HG02938 (cell line): ENCODE data around the gene LTF.
"Not testable (repeated sequence)": the region's sequence is repeated elsewhere in the genome, so short reads cannot be mapped to it uniquely, and the experiment has no call there.

ENCODE experiments used
- ATAC-seq: cut with Tn5 transposase; IDR thresholded peaks from one replicate; pipeline ENCODE4 v1.9.1; 2021; ENCODE audit warnings: mild to moderate bottlenecking, moderate library complexity; ENCODE audit not compliant: unreplicated experiment

The LTF gene

GRCh38 chr3:46416811-46417510 lies 47.7 kb downstream of the LTF start:
- no peak for ATAC-seq

- ATAC-seq, result no peak
Observed at GRCh38 chr3:46416125-46416810, 48.4 kb downstream of the LTF start.

GRCh38 chr3:46414739-46415138 lies 50.0 kb downstream of the LTF start:
- ATAC-seq, result no peak

- ATAC-seq, result no peak
Observed at GRCh38 chr3:46413951-46414350, 50.8 kb downstream of the LTF start.

GRCh38 chr3:46412786-46413298 lies 51.9 kb downstream of the LTF start:
- no peak for ATAC-seq

- no peak for ATAC-seq
Observed at GRCh38 chr3:46411271-46411670, 53.4 kb downstream of the LTF start.

GRCh38 chr3:46410669-46411068 lies 54.0 kb downstream of the LTF start:
- no peak for ATAC-seq

GRCh38 chr3:46409739-46410489 lies 54.8 kb downstream of the LTF start:
- no peak for ATAC-seq

- no peak for ATAC-seq
Observed at GRCh38 chr3:46408853-46409252, 55.9 kb downstream of the LTF start.

- ATAC-seq, result no peak
Observed at GRCh38 chr3:46407970-46408369, 56.7 kb downstream of the LTF start.

- ATAC-seq, result no peak
Observed at GRCh38 chr3:46406788-46407611, 57.7 kb downstream of the LTF start, which contains the start of the genes CCR5AS and CCRL2. Gene CCR5AS (minus strand): TSS chr3:46407066. Gene CCRL2 (plus strand): TSS chr3:46407259. CDS start chr3:46408080, 821 bp downstream.

GRCh38 chr3:46406443-46406787 lies 58.3 kb downstream of the LTF start:
- no peak for ATAC-seq

- ATAC-seq, result no peak
Observed at GRCh38 chr3:46405301-46406019, 59.2 kb downstream of the LTF start.

GRCh38 chr3:46402902-46403301 lies 61.8 kb downstream of the LTF start:
- not testable (repeated sequence) for ATAC-seq

- ATAC-seq, result no peak
Observed at GRCh38 chr3:46401579-46401978, 63.1 kb downstream of the LTF start.

GRCh38 chr3:46400846-46401245 lies 63.9 kb downstream of the LTF start:
- ATAC-seq, result no peak

- ATAC-seq, result no peak
Observed at GRCh38 chr3:46400000-46400734, 64.5 kb downstream of the LTF start.

- ATAC-seq, result no peak
Observed at GRCh38 chr3:46399557-46399956, 65.1 kb downstream of the LTF start.

- ATAC-seq, result no peak
Observed at GRCh38 chr3:46399098-46399497, 65.6 kb downstream of the LTF start.
